Left cardiac atrium (tissue), 4 donors: ENCODE measurements around the gene PTN. TPM values are rescaled to one million over a fixed set of nuclear protein-coding genes. Genes with fewer than 3 reads are reported as not detected.
"Not testable (repeated sequence)": the region's sequence is repeated elsewhere in the genome, so short reads cannot be mapped to it uniquely, and the experiment has no call there.

ENCODE experiments used
- ATAC-seq, 2 donors: fragments of 200-7000 bp; cut with Tn5 transposase; one replicate each; pipeline ENCODE4 v1.9.1; 2020; ENCODE audit warnings: mild to moderate bottlenecking in 2 of 2, moderate library complexity in 2 of 2
- DNase-seq: peaks from one replicate; pipeline ENCODE4 v3.0.0-alpha.2; 2020
- intact Hi-C, 2 donors: fragments of 100-400 bp; cut with DNase I; formaldehyde crosslinking; loops; one replicate each; pipeline versions ENCODE4 v1.14.1 to v1.15.1; 2022 to 2023
- total RNA-seq, 2 donors: library from RNA; stranded (reverse); fragmentation: NEBNext Ultra II Directional; extraction: Animal tissue kit (Norgen Biotek cat#: 25700); gene quantifications; one replicate each; pipeline ENCODE4 v1.2.1, GENCODE V29; 2021
- donor health status: DM: no; HTN: yes; CAD: no.
- donor health status: DM: no; HTN: yes; CAD: no; lungs with severe emphysema.
- donor health status: DM: yes; HTN: yes; CAD: no.
- donor health status: Dilated cardiomyopathy.

The PTN gene
- total RNA-seq, 2 donors from 2014 or later, result 18.3 to 51.2 TPM

GRCh38 chr7:137282043-137282442 lies 61.5 kb downstream of the PTN start:
- ATAC-seq (no peak), DNase-seq (no peak)
- intact Hi-C loops, result no loop called here

GRCh38 chr7:137276189-137276588 lies 67.3 kb downstream of the PTN start:
- ATAC-seq, result no peak
- no peak for DNase-seq
- intact Hi-C loops, result no loop called here

GRCh38 chr7:137272249-137272648 lies 71.3 kb downstream of the PTN start:
- no peak for ATAC-seq
- no peak for DNase-seq
- intact Hi-C loops, result no loop called here

GRCh38 chr7:137269240-137269639 lies 74.3 kb downstream of the PTN start:
- DNase-seq, result no peak
- no peak for ATAC-seq
- intact Hi-C loops, result no loop called here

- ATAC-seq, DNase-seq, intact Hi-C loops: not testable (repeated sequence)
Measured at GRCh38 chr7:137268001-137268865, 75.3 kb downstream of the PTN start.

- DNase-seq (no peak), ATAC-seq (no peak)
- intact Hi-C loops, result no loop called here
Measured at GRCh38 chr7:137266764-137267163, 76.8 kb downstream of the PTN start.

GRCh38 chr7:137265480-137265879 lies 78.1 kb downstream of the PTN start:
- ATAC-seq, intact Hi-C loops, DNase-seq: not testable (repeated sequence)

GRCh38 chr7:137262599-137262998 lies 80.9 kb downstream of the PTN start:
- no peak for DNase-seq
- intact Hi-C loops, result no loop called here
- no peak for ATAC-seq

GRCh38 chr7:137258552-137258951 lies 85.0 kb downstream of the PTN start:
- intact Hi-C loops, result no loop called here
- ATAC-seq (no peak), DNase-seq (no peak)

- DNase-seq (no peak), ATAC-seq (no peak)
- intact Hi-C loops, result no loop called here
Measured at GRCh38 chr7:137254766-137255165, 88.8 kb downstream of the PTN start.

- intact Hi-C loops, result no loop called here
- no peak for ATAC-seq
- DNase-seq, result no peak
Measured at GRCh38 chr7:137245890-137246289, 97.6 kb downstream of the PTN start.

- ATAC-seq (no peak), DNase-seq (no peak)
- intact Hi-C loops, result no loop called here
Measured at GRCh38 chr7:137245186-137245585, 98.3 kb downstream of the PTN start.

GRCh38 chr7:137243741-137244140 lies 99.8 kb downstream of the PTN start:
- intact Hi-C loops, result no loop called here
- no peak for DNase-seq
- no peak for ATAC-seq

- DNase-seq, result no peak
- intact Hi-C loops, result no loop called here
- ATAC-seq, result no peak
Measured at GRCh38 chr7:137242616-137243015, 100.9 kb downstream of the PTN start.

GRCh38 chr7:137241655-137242360 lies 101.7 kb downstream of the PTN start:
- ATAC-seq, result no peak
- no peak for DNase-seq
- intact Hi-C loops, result no loop called here

- DNase-seq, ATAC-seq, intact Hi-C loops: not testable (repeated sequence)
Measured at GRCh38 chr7:137239186-137239585, 104.3 kb downstream of the PTN start.

GRCh38 chr7:137235434-137235833 lies 108.1 kb downstream of the PTN start:
- intact Hi-C loops, result no loop called here
- no peak for DNase-seq
- ATAC-seq, result no peak

- DNase-seq (no peak), ATAC-seq (no peak)
- intact Hi-C loops, result no loop called here
Measured at GRCh38 chr7:137231167-137231566, 112.4 kb downstream of the PTN start.

- ATAC-seq (no peak), DNase-seq (no peak)
- intact Hi-C loops, result no loop called here
Measured at GRCh38 chr7:137221467-137221866, 122.1 kb downstream of the PTN start.

- intact Hi-C loops, result no loop called here
- ATAC-seq (no peak), DNase-seq (no peak)
Measured at GRCh38 chr7:137213744-137214143, 129.8 kb downstream of the PTN start.
